ENCODE measurements around the gene CRAT. TPM values are rescaled to one million over a fixed set of nuclear protein-coding genes. Genes with fewer than 3 reads are reported as not detected.

Gene CRAT
- total RNA-seq, 1 donor from 2014 or later, result 19.0 TPM

DNA sequence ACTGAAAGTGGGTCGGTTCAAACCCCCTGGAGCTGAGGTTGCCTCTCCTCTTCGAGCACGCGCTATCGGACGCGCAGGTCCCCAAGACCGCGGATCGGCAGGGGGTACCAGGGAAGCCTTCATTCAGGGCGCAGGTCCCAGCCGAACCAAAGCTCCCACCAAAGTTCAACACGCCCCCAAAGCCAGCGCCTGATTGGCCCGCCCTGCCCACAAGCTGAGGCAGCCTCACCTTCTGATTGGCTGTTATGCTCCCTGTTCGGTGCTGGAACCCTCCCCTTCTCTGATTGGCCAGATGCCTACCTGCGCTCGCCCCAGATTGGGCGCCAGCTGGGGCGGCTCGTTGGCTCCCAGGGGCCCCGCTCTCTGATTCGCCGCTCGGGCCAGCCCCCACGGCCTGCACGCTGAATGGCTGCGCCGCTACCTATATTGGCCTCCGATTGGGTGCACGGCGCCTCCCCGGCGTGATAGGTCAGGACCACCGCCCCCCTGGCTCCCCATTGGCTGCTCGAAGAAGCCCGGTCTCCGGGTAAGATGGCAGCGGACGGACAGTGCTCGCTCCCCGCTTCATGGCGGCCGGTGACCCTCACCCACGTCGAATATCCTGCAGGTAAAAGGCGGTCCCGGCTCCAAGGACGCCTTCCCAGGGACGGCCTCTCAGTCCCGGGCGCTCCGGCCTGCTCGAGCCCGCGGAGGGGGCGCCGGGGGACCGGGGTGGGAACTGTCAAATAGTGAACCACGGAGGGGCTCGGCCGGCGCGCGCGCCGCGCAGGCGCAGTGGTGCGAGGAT lies 29.8 kb downstream of the CRAT start, which contains the start of gene DOLPP1:
Gene DOLPP1 (plus strand): TSS at position 511 of the 787 bp plus-strand sequence. CDS start 21 bp downstream, at position 532.
- Mint-ChIP-seq H3K4me3 (ENCODE audit: low read depth) (peak within 1 kb of the TSS; percentile 90), H3K9me3 (ENCODE audit: low read depth) (no peaks in the 10 kb centered on the region), H3K27ac (peak within 1 kb of the TSS; percentile 93), H3K36me3 (ENCODE audit: insufficient read depth) (peaks cover 2% of the 10 kb centered on the region), H3K27me3 (no peaks in the 10 kb centered on the region), H3K4me1 (ENCODE audit: low read depth) (peaks cover 10% of the 10 kb centered on the region)
- DNase-seq (ENCODE audit: low spot score, unreplicated experiment), result peak; percentile 99
- TF ChIP-seq CTCF (IDR thresholded peaks at IDR 0.05; ENCODE audit: unreplicated experiment), result no peak

DNA sequence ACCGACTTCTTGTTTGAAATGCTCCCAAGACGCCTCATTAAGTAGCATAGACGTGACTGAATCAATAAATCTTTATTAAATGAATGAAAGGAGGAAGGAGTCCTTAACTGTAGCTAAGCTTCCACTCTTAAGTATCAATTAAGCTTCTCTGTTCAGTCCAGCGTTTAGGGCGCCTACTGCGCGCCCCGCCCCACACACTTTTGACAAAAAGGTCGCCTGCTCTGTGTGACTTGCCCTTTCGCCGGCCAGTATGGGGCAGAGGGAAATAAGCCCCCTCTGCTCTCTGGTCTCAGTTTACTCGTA lies 30.3 kb downstream of the CRAT start:
- DNase-seq (ENCODE audit: low spot score, unreplicated experiment), result no peak
- H3K27ac Mint-ChIP-seq, result peak overlapping the region; percentile 93
- H3K27me3 Mint-ChIP-seq, result no peaks in the 10 kb centered on the region
- peaks cover 2% of the 10 kb centered on the region for H3K36me3 Mint-ChIP-seq (ENCODE audit: insufficient read depth)
- TF ChIP-seq CTCF (IDR thresholded peaks at IDR 0.05; ENCODE audit: unreplicated experiment), result no peak
- no peaks in the 10 kb centered on the region for H3K9me3 Mint-ChIP-seq (ENCODE audit: low read depth)
- peaks cover 10% of the 10 kb centered on the region for H3K4me1 Mint-ChIP-seq (ENCODE audit: low read depth)
- peak overlapping the region; percentile 90 for H3K4me3 Mint-ChIP-seq (ENCODE audit: low read depth)

- Mint-ChIP-seq H3K27me3 (no peaks in the 10 kb centered on the region), H3K27ac (peak overlapping the region; percentile 93), H3K4me1 (ENCODE audit: low read depth) (peaks cover 10% of the 10 kb centered on the region), H3K4me3 (ENCODE audit: low read depth) (peak overlapping the region; percentile 90), H3K9me3 (ENCODE audit: low read depth) (no peaks in the 10 kb centered on the region), H3K36me3 (ENCODE audit: insufficient read depth) (no peaks in the 10 kb centered on the region)
- DNase-seq (ENCODE audit: low spot score, unreplicated experiment), result no peak
- TF ChIP-seq CTCF (IDR thresholded peaks at IDR 0.05; ENCODE audit: unreplicated experiment), result no peak
Measured at GRCh38 chr9:129079829-129080228, 30.8 kb downstream of the CRAT start.

DNA sequence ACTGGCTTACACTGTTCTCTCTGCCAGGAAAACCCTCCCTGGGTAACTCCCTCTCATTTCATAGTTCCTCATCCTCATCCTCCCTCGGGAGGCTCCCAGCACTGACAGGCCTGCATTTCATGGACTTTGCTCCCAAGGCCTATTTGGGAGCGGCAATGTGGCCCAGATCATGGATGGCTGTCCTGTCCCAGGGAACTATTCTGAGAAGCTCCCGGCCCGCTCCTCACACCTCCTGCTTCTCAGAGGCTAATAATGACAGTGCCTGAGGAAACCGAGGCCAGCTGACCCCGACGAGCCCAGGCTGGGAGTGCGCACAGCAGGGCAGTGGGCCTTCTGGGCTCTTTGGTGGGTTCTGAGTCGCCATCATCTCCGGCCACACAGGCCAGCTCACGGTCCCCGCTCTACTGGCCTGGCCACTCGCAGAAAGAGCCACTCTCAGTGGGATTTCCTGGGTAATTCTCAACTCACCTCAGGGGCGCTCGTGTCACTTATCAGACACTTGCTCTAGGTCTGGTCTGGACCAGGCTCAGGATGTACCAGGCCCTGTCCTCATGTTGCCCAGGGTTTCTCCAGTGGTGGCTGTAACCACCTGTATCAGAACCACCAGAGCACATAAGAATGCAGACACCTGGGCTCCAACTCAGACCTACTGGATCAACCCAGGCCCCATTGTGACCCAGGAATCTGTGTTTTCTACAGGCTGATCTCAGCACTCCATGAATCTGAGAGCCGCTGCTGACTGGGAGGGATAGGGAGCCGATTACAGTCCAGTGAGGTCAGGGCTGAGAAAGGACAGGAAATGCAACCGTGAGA lies 31.7 kb downstream of the CRAT start:
- Mint-ChIP-seq H3K27ac (peak overlapping the region; percentile 62), H3K9me3 (ENCODE audit: low read depth) (no peaks in the 10 kb centered on the region), H3K27me3 (no peaks in the 10 kb centered on the region), H3K36me3 (ENCODE audit: insufficient read depth) (no peaks in the 10 kb centered on the region), H3K4me1 (ENCODE audit: low read depth) (peaks cover 10% of the 10 kb centered on the region), H3K4me3 (ENCODE audit: low read depth) (peak overlapping the region; percentile 90)
- no peak for DNase-seq (ENCODE audit: low spot score, unreplicated experiment)
- no peak for TF ChIP-seq CTCF (IDR thresholded peaks at IDR 0.05; ENCODE audit: unreplicated experiment)

DNA sequence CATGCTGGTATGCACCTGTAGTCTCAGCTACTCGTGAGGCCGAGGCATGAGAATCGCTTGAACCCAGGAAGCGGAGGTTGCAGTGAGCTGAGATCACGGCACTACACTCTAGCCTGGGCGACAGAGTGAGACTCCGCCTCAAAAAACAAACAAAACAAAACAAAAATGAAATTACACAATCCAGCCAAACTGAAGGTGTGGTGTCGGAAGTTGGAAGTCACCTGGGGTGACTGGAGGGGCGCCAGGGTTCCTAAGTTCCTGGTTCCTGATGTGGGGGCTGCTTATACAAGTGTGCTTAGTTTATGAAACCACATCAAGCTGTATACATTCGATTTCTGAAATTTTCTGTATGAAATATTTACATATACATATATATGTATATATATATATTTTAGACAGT lies 33.4 kb downstream of the CRAT start:
- Mint-ChIP-seq H3K9me3 (ENCODE audit: low read depth) (no peaks in the 10 kb centered on the region), H3K4me3 (ENCODE audit: low read depth) (no peak overlapping the region), H3K36me3 (ENCODE audit: insufficient read depth) (no peaks in the 10 kb centered on the region), H3K4me1 (ENCODE audit: low read depth) (peaks cover 7% of the 10 kb centered on the region), H3K27me3 (no peaks in the 10 kb centered on the region), H3K27ac (no peak overlapping the region)
- DNase-seq (ENCODE audit: low spot score, unreplicated experiment), result no peak
- TF ChIP-seq CTCF (IDR thresholded peaks at IDR 0.05; ENCODE audit: unreplicated experiment), result no peak
